ENCODE measurements around the gene THBS3.

- TF ChIP-seq, protein P1, sequence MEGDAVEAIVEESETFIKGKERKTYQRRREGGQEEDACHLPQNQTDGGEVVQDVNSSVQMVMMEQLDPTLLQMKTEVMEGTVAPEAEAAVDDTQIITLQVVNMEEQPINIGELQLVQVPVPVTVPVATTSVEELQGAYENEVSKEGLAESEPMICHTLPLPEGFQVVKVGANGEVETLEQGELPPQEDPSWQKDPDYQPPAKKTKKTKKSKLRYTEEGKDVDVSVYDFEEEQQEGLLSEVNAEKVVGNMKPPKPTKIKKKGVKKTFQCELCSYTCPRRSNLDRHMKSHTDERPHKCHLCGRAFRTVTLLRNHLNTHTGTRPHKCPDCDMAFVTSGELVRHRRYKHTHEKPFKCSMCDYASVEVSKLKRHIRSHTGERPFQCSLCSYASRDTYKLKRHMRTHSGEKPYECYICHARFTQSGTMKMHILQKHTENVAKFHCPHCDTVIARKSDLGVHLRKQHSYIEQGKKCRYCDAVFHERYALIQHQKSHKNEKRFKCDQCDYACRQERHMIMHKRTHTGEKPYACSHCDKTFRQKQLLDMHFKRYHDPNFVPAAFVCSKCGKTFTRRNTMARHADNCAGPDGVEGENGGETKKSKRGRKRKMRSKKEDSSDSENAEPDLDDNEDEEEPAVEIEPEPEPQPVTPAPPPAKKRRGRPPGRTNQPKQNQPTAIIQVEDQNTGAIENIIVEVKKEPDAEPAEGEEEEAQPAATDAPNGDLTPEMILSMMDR (conservative IDR thresholded peaks at IDR 0.05 in 1 of 2, IDR thresholded peaks at IDR 0.05 in 1 of 2; ENCODE audit: low read depth in 1 of 2, low read length in 2 of 2) = no peak
- no peak for TF ChIP-seq EZH2 (IDR thresholded peaks at IDR 0.05; ENCODE audit: low read length, missing control alignments)
These were observed 20.2 kb downstream of the THBS3 start for GRCh38 chr1:155187456-155187891.

Measured in fibroblast of lung (primary cell).